AG10803 (cell line): ENCODE results near the gene PLEKHA1.

ENCODE experiments used
- DNase-seq: peaks from one replicate; pipeline ENCODE4 v3.0.0; 2010; ENCODE audit warnings: low read depth
- H3K4me3 ChIP-seq: 2 replicates; pipeline ENCODE4 v1.5.1; 2011; ENCODE audit warnings: mild to moderate bottlenecking, low read length, control low read depth
- CTCF ChIP-seq: conservative IDR thresholded peaks from 2 replicates; pipeline ENCODE4 v1.5.1; 2011; ENCODE audit warnings: mild to moderate bottlenecking, low read length, control low read depth, inconsistent platforms

Gene PLEKHA1

GRCh38 chr10:122441961-122442360 is 67.5 kb downstream of the PLEKHA1 start:
- H3K4me3 ChIP-seq, result no peak overlapping the region
- TF ChIP-seq CTCF, result no peak
- peak; percentile 47 for DNase-seq

- TF ChIP-seq CTCF, result no peak
- no peak for DNase-seq
Observed at GRCh38 chr10:122445469-122445868, 71.0 kb downstream of the PLEKHA1 start.

GRCh38 chr10:122445904-122446303 is 71.4 kb downstream of the PLEKHA1 start:
- H3K4me3 ChIP-seq, result no peak overlapping the region
- no peak for DNase-seq
- TF ChIP-seq CTCF, result no peak

More at GRCh38 chr10:122445469-122445868, 71.0 kb downstream of the PLEKHA1 start:
- H3K4me3 ChIP-seq, result no peak overlapping the region

- no peak for DNase-seq
- TF ChIP-seq CTCF, result no peak
- no peak overlapping the region for H3K4me3 ChIP-seq
Observed at GRCh38 chr10:122446668-122447423, 72.3 kb downstream of the PLEKHA1 start.

- no peak overlapping the region for H3K4me3 ChIP-seq
- no peak for DNase-seq
- no peak for TF ChIP-seq CTCF
Observed at GRCh38 chr10:122448600-122448999, 74.1 kb downstream of the PLEKHA1 start.

GRCh38 chr10:122449153-122449552 is 74.6 kb downstream of the PLEKHA1 start:
- no peak for TF ChIP-seq CTCF
- DNase-seq, result no peak

GRCh38 chr10:122450353-122450990 is 76.0 kb downstream of the PLEKHA1 start:
- H3K4me3 ChIP-seq, result no peak overlapping the region
- DNase-seq, result no peak
- TF ChIP-seq CTCF, result no peak

More at GRCh38 chr10:122449153-122449552, 74.6 kb downstream of the PLEKHA1 start:
- H3K4me3 ChIP-seq, result no peak overlapping the region
